Activated CD8-positive, alpha-beta memory T cell treated with anti-CD3 and anti-CD28 coated beads, Interleukin-2, amount 50 U/mL, for 1 hour (primary cell): ENCODE data around the gene RSPH6A.

Experiments used
- DNase-seq: peaks from one replicate; pipeline ENCODE4 v3.0.0-alpha.2; 2020; ENCODE audit errors: extremely low read depth

RSPH6A gene

DNA sequence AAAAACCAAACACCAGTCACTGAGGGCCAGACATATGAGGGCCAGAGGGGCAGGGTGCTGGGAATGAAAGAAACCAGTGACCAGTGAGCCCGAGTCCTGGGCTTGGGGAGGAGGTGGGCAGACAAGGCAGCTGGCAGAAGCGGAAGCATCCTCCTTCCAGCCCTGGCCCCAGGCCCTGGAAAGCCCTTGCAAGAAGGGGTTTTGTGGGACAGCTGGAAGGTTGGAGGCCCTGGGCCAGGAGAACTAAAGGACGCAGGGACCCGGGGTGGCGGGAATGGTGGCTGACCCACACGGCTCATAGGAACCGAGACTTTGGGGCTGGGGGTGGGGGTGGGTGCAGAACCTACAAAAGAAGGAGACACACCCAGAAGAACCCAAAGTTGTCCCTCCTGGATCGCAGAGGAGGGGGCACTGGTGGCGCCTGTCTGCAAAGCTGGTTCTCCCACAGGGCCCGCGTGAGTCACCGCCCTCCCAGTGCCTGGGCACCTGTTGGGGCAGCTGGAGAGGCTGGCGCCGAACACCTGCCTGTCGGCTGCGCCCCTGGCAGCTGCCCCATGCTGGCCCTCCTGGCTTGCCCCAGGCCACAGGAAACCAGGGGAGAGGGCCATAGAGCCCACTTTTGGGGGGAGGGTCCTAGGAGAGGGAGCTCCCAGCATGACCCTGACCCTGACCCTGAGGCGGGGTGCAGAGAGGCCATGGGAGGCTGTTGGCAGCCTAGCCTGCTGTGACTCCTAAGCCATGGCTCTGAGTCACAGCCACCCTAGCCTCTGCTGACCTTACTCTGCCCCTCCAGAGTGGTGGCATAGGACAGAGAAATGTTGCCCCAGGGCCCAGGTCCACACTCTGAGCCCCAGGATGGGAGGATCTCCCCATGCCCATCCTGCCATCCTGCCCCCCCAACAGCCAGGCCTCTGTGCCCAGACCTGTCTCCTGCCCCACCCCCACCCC lies 33.6 kb downstream of the RSPH6A start:
- no peak for DNase-seq

DNA sequence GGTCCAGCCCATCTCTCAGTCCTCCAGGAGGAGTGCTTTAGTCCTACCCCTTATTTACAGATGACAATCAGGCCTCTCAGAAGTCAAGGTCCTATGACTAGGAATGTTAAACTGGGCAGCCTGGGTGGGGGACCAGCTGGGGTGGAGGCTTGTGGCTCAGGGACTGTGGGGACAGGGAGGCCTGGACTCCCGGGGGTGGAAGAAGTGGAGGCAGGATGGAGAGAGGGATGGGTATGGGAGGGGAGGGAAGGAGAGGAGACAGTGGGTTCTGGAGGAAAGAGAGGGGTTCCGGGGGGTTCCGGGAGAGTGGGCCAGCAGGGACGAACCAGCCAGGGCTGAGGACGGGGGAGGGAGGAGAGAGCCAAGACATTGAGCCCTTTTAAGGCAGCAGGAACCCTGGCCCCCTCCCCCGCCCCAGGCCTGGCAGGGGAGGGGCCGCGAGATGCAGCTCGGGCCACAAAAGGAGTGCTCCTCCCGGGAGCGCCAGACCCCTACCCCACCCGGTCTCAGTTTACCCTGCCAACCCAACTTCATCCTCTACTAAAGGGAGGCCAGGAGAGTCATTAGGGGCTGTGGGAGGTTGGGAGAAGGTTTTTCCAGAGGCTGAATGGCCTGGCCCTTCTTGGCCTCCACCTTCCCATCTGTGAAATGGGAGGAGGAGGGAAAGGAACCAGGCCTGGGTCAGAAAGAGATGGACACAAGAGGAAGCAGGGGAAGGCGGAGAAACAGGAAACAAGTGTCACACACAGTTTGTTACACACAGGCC lies 34.5 kb downstream of the RSPH6A start:
- no peak for DNase-seq

DNA sequence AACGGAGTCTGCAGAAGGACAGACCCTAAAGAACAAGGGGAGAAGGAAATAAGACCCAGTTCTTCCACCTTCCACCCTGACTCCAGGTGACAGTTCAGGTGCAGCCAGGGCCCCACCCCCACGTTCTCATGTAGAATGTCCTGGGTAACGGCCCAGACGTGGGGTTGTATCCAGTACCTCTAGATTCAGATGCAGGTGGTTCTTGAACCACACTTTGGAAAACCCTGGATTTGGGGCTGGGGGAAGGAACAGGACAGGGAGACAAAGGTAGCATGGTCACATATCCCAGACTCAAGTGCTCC lies 35.0 kb downstream of the RSPH6A start:
- DNase-seq, result no peak

DNA sequence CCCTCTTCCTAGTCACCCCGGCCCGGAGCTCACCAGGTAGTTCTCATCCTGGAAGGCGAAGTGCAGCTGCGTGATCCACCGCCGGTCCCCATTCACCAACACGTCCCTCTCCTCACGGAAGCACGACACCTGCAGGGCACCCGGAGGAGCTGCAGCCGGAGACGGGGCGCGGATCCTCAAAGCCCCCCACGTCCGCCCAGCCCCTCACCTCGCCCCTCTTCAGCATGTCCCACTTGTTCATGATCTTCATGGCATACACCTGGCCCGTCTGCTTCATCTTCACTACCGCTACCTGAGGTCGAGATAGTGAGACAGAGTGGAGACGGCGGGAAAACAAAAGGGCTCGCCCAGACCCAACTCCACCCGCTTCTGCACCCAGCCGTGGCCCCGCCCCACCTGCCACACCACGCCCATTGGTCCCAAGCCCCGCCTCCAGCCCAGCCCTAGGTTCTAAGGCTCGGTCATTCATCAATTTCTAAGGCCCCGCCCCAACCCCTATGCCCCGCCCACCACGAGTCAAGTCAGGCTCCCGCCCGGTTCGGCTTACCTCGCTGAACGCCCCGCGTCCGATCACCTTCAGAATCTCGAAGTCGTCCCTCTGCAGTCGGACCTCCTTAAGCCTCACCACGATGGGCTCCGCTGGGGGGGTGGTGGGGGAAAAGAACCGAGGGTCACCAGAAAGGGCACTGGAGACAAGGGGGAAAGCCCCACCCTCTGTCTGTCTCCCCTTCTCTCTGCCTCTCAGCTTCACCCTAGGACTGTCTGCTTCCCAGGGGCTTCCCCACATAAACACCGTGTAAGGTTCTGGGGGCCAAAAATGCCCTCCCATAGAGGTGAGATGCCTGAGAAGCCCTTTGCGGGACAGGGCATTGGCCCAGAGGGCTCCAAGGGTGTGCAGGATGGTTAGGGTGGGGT lies 35.6 kb downstream of the RSPH6A start:
- DNase-seq, result peak; percentile 45

DNA sequence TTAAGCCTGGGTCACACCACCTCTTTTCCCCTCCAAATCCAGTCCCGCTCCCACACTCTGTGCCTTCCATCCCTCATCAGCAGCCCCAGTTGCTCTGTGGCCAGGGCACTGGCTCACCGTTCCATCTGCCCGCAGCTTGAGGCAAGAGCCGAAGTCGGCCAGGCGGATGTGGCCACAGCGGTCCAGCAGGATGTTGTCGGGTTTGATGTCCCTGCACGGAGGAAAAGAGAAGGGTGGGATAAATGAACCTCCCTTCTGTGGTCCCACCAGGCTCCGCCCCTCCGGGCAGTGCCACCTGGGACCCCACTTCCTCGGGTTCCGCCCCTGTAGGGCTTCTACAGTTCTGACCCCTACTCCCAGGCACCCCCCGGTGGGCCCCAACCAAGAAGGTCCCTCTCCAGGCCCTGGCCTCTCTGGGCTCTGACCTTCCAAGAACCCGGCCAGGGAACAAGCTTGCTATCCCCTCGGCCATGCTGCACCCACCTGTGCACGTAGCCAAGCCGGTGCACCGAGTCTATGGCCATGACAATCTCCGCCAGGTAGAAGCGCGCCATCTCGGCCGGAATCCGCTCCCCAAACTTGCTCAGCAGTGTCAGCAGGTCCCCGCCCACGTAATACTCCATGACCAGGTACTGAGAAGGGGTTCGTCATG lies 37.0 kb downstream of the RSPH6A start:
- DNase-seq, result no peak

DNA sequence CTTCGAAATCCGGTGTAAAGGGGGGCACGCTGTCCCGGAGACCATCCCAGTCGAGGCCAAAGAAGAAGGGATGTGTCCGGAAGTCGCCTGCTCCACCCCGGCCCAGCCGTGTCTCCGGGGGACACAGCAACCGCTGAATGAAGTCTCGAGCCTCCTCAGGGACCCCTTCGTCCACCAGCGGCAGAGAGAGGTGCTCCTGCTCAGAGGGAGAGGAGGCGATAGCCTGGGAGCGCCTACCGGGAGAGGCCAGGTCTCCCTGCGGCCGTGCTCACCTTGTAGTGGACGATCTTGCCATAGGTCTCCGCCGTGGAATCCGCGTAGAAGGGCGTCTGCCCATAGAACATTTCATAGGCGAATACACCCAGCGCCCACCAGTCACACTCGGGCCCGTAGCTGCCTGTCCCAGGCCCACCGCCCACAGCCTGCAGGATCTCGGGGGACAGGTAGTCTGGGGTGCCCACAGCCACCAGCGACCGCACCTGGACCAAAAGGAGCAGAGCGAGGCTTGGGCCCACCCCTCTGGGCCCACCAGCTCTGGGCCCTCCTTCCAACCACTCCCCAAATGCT lies 37.6 kb downstream of the RSPH6A start:
- DNase-seq, result no peak

DNA sequence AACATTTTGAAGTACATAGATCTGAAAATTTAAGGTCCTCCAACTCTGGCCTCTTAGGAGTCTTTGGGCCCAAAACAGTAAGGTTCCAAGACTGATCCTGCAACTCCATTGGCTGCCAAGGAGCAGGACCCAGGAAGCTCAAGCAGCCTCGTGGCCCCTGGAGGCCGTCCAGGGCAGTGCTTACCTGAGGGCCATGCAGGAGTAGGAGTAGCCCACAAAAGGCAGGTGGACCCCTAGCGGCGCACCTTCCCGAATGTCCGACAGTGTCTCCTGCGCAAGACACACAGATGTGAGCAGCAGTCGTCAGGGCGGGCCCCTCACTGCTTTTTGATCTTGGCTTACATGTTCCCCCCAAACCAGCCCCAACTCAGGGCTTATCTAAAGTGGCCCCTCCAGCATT lies 40.3 kb downstream of the RSPH6A start:
- DNase-seq, result no peak

DNA sequence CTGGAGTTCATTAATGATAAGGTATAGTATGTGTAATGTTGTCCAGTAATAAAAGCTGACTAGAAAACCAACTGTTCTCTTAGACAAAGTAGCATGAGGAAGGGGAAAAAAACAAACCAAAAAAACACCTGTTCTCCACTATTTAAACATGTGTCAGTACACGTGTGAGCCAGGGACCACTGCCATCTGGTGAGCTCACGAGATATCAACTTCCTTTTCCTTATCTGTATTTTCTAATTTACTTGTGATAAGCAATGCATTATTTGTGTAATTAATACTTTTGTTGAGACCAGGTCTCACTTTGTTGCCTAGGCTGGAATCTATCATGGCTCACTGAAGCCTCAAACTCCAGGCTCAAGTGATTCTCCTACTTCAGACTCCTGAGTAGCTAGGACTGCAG lies 41.7 kb downstream of the RSPH6A start:
- no peak for DNase-seq

DNA sequence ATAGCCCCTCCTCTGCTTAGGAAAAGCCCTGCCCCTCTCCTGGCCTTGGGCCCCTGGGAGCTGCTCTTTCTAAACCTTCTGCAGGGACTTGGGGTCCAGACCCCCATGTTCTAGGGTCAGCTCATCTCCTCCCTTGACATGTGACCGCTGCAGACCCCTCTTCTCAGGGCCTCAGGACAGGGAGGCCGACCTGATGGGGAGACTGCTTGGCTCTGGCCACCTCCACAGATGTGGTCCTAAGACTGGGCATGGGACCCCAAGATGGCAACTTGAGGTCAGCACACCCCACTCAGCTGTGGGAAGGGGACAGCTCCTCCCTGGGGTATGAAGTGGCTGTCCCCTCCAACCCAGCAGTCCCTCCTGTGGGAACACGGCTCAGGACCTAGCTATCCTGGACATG lies 42.2 kb downstream of the RSPH6A start:
- no peak for DNase-seq

DNA sequence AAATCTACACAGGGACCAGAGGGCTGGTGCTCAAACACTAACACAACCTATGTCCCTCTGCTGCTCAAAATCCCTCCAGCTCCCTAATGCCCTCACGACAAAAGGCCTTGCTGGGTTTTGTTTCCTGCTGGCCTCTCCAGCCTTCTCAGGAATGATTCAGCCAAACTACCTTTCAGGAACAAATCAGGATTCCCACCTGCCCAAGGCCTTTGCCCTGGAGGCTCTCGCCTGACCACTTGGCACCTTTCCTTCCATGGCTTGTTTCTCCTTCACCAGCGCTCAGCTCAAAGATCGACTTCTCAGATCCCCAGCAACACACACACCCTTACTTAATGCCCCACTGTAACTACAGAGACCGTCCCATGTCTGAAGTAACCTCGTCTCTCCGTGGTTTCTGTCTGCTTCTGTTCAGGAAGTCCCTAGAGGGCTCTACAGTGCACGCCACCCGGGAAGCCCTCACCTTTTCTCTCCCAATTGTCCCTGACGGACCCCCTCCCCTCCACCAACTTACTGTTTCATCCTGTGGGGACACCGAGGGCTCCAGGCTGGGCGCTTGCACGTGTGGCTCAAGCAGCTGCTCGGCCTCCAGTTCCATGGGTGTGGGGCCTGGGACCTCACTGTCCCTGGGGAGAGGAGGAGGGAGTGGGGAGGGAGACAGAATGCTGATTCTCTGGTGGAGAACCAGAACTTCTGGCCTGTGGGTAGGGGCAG lies 42.8 kb downstream of the RSPH6A start:
- DNase-seq, result no peak

DNA sequence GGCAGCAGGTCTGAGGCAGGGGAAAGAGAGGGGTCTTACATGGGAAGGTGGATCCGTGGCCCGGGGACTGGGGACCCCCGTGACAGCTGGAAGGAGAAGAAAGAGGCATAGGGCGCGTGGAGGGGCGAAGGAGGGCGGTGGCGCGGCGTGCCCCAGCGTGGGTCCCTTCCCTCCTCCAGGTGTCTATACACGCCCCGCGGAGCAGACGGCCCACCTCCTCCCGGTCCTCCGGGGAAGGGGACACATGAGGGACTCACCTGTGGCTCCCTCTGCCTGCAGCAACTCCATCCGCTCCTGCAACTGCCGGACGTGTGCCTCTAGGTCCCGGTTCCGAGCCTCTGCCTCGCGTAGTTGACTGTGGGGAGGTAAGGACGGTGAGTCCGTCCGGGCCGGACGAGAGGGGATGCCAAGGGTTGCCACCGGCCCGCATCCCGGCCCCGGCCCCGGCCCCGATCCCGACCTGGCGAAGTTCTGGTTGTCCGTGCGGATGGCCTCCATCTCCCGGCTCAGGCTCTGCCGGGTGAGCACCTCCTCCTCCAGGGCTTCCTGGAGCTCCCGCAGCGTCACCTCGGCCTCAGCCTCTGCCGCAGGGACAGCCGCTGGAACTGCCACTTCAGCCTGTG lies 43.7 kb downstream of the RSPH6A start:
- no peak for DNase-seq

DNA sequence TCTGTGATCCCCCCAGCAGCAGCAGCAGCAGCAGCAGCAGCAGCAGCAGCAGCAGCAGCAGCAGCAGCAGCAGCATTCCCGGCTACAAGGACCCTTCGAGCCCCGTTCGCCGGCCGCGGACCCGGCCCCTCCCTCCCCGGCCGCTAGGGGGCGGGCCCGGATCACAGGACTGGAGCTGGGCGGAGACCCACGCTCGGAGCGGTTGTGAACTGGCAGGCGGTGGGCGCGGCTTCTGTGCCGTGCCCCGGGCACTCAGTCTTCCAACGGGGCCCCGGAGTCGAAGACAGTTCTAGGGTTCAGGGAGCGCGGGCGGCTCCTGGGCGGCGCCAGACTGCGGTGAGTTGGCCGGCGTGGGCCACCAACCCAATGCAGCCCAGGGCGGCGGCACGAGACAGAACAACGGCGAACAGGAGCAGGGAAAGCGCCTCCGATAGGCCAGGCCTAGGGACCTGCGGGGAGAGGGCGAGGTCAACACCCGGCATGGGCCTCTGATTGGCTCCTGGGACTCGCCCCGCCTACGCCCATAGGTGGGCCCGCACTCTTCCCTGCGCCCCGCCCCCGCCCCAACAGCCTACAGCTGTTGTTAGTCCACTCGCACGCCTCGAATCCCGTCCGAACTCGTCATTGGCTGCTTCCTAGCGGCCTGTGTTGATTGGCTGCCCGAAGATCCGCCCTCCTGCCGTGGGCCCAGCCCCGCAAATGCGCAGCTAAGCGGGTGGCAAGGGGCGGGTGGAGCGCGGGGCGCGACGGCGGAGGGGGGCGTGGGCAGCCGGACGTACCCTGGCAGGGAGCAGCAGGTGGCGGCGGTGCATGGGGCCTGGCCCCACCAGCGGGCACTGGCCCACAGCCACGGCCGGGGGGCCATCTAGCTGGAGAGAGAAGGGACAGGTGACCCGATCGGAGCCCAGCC lies 44.7 kb downstream of the RSPH6A start:
- DNase-seq, result peak; percentile 72

DNA sequence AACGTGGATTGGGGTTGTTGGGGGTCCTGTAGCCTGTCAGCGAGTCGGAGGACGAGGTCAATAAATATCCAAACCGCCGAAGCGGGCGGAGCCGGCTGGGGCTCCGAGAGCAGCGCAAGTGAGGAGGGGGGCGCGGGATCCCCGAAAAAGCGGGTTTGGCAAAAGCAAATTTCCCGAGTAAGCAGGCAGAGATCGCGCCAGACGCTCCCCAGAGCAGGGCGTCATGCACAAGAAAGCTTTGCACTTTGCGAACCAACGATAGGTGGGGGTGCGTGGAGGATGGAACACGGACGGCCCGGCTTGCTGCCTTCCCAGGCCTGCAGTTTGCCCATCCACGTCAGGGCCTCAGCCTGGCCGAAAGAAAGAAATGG lies 45.3 kb downstream of the RSPH6A start:
- DNase-seq, result peak; percentile 31

DNA sequence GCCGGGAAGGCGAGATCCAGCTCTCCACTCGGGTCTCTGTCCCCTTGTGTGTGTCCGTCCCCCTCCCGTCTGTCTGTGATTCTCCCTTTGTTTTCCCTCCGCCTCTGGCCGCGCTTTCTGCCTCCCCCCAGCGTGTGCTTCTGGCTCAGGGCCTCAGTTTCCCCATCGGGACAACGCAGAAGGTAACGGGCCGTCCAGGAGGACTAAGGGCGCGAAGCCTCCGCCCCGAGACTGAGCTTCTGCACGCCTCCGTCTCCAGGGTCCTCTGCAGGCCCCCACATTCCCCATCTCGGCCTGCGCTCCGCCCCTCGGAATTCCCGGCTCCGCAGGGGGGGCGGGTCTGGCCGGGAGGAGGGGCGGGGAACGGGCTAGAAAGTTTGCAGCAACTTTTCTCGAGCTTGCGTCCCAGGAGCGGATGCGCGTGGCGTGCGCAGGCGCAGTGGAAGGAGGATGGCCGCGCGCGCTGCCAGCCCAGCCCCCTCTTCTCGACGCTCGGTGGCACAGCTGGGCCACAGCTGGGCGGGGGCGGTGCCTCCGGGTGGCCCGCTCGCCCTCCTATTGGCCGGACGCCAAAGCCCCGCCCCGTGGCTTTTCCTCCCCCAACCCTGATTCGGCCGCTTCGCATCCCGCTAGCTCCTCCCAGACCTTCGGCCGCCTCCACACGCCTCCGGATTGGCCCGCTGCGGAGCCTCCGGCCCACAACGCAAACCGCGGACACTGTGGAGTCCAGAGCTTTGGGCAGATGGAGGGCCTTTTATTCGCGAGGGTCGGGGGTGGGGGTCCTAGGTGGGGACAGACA lies 45.9 kb downstream of the RSPH6A start, which contains the start of gene SIX5:
SIX5 (minus strand) TSS at position 269 of the 799 bp plus-strand sequence. CDS start 408 bp downstream, outside the sequence.
- DNase-seq, result peak; percentile 76

DNA sequence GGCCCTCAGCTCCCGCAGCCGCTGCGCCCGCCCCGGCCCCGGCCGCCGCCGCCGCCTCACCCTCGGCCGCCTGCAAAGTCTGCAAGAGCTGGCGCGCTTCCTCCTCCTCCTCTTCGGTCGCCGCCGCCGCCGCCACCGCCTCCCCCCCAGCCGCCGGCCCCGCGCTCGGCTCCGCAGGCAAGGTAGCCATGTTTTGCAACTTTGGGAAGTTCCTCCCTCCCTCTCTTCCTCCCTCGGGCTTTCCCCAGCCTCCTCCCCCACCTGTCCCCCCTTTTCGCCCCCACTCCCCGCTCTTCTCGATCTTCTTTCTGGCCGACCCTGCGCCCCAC lies 46.5 kb downstream of the RSPH6A start:
- no peak for DNase-seq

DNA sequence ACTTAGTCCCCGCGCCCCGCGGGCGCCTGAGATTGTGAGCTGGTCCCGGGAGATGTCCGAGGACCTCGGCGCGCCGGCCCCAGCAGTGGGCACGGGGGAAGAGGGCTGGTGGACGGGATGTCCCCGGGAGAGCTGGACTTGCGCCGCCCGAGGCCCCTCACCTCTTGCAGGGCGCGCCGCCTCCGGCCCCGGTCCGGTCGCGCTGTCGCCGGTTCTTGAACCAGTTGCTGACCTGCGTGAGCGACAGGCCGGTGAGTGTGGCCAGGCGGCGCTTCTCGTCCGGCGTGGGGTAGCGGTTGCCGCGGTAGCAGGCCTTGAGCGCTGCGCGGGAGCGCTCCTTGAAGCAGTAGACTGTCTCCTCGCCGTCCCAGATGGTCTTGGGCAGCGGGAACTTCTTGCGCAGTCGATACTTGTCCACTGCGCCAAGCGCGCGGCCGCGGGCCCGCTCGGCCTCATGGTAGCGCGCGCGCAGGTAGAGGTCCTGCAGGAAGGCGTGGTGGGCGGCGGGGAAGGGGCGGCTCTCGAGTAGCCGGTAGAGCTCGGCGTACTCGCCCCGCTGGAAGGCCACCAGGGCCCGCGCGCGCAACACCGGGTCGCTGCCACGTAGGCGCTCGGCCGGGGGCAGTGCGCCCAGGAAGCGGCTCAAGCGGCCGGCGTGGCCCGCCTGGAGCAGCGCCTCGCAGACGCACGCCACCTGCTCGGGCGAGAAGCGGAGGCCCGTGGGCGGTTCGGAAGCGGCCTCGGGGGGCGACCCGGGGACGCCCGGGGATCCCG lies 47.0 kb downstream of the RSPH6A start:
- no peak for DNase-seq

DNA sequence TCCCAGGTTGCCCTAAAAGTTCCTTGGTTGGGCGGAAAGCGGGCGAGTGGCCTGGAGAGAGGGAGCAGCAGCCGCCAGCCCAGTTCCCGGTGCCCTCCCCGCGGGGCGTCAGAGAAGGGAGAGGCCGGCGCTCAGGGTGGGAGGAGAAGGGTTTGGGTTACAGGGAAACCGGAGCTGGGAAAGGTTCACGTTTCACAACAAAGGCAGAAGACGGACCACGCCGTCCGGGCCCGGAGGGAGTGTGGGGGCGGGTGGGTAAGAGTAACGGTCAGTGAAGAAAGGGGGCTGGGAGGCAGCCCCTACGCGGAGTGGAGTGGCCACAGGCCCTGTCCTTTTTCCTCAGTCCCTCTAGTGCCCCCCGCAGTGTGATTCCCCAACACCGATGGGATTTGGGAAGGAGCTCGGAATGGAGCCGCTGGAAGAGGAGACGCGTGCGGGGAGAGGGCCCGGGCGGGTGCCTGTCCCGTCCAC lies 47.7 kb downstream of the RSPH6A start:
- DNase-seq, result no peak
